Fibroblast of peridontal ligament (primary cell): ENCODE data around the gene PEX11B.

Source experiments
- DNase-seq: peaks from one replicate; pipeline ENCODE4 v3.0.0-alpha.2; 2010; ENCODE audit errors: extremely low read depth

The PEX11B gene

GRCh38 chr1:145918144-145918991 lies at the start of gene PEX11B:
TSS of gene PEX11B (minus strand) at chr1:145918717. CDS start at chr1:145918688, 29 bp downstream.
- DNase-seq = peak; percentile 85

DNA sequence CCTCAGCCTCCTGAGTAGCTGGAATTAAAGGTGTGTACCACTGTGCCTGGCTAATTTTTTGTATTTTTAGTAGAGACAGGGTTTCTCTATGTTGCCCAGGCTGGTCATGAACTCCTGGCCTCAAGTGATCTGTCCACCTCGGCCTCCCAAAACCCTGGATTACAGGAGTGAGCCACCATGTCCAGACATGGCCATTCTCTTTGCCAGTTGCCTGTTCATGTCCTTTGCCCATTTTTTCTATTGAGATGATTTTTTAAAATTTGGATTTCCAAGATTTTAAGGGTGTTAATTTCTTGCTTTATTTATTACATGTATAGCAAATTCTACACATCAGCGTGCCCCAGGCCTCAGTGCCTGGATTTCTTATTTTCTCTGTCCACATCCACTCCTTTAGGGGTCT lies 48.8 kb upstream of the PEX11B start:
- DNase-seq = no peak

GRCh38 chr1:145965119-145965744 lies 46.7 kb upstream of the PEX11B start:
- no peak for DNase-seq

DNA sequence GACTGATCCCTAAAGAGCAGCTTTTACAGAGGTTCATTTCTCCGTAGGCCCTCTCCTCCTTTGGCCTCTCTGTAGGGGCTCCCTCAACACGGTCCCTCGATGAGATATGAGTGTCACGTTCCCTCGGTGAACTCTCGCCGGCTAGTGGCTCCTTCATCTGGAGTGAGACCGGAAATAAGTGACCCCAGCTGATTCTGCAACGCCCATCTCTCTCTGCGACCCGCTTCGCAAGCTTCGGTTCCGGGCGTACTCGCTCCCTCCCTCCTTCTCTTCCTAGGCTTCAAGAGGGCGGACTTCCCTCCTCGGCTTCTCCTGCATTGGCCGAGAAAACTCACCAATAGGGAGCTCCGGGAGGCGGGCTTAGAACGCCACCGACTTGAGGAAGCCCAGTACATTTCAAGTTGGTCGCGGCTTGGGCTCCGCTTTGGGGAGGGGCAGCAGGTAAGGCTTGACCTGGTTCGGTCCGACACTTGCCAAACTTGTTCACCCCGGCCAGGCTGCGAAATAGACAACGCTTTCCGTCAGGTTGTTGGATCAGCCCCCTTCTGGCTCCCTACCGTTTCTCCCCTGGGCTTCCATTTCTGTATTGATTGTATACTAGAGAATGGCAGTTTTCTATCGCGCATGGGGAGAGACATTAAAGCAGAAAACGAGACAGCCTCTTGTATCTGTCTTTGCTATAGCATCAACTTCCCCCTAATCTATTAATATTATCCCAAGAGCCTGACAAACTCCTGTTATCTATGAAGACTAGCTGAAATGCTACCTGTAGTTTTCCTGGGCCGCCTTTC lies 46.0 kb upstream of the PEX11B start, which contains the start of the genes ANKRD34A and POLR3GL:
ANKRD34A (minus strand) TSS at position 248 of the 791 bp plus-strand sequence. CDS start 2,816 bp downstream, outside the sequence.
POLR3GL (plus strand) TSS at position 363 of the 791 bp plus-strand sequence. CDS start 10,176 bp downstream, outside the sequence.
- DNase-seq = peak; percentile 90

DNA sequence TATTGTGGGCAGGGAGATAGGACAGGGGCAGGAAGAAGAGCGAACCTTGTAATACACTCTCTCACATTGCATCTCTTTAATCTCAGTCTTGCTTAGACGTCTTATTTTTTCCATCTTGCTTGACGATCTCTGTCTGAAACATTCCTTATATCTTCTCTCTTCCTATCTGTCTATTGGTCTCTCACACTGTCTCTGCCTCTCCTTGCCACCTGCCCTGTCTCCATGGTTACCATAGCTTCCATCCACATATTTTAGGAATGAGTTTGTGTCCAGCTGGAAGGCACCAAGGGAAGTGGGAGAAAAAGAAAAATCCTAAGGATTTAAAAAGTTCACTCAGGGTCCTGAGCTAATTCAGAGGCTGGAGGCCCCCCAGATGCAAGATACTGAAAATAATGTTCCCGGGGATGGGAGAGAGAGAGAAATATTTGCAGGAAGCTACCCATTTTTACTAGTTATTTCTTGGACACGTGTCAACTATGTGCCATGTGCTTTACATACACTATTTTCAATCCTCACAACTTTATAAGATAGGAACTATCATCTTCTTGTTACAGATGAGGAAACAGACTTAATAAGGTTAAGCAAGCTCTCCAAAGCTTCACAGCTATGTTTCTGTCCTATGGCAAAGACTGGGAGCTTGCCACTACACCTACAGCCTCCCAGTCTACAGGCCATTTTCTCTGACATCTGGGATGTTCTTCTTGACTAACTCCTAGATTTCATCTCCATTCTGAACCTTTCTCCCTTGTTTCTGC lies 44.9 kb upstream of the PEX11B start:
- DNase-seq = peak; percentile 37

GRCh38 chr1:145962157-145963102 lies 43.9 kb upstream of the PEX11B start:
- DNase-seq = no peak

DNA sequence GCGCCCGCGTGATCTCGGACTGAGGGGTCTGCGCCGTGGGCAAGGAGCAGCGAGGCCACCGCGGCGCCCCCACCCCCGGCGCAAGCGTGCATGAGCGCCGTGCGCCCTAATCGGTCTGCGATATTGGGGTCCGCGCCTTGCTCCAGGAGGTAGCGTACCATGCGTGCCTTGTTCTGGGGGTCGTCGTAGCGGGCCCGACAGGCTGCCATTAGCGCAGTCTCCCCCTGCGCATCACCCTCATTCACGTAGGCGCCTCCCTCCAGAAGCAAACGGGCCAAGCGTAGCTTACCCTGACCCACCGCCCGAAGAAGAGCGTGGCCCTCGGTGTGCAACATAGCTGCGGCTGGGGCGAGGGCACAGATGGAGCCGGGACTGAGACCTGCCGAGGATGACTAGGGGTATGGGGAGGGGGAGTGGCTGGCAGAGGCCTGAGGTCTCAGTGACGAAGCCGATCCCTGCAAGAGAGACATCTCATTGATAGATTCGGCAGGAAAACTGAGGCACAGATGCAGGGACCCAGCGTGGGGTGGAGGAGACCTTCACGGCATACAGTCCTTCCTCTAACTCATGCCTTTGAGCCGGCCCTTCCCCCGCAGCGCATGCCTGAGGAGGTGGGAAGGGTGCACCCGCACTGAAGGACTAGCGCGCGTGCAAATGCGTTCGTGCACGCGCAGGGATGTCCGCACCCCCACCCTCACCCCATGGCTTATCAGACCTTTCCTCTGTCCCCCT lies 43.1 kb upstream of the PEX11B start:
- DNase-seq = no peak

- DNase-seq = no peak
Measured at GRCh38 chr1:145961109-145961424, 42.5 kb upstream of the PEX11B start.

DNA sequence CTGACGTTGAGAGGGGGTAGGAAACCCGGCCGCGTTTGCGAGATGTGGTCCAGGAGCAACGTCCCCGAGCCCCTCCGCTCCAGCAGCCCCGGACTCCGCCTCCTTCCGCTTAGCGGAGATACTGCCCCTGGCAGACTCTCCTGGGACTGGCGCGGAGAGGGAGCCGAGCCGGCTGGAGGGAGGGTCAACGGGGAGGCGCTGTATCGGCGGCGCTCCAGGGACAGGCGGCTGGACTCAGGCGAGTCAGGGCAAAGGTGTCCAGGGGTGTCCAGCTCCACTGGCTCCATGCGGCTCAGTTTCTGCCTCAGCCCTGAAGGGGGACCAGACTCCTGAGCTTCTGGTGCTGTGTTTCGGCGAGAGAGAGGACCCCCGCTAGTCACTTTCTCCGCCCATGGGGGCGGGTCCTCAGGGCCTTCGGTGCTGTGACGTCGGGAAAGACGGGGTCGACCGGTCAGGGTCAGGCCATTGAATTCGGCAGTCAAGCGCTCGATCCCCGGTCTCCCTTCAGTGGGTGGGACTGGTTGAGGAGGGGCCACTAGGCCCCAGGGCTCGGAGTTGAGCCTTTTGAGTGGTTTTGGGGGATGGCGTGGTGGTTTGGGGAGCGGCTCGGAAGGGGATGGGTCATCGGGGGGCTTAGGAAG lies 42.1 kb upstream of the PEX11B start:
- peak; percentile 24 for DNase-seq

DNA sequence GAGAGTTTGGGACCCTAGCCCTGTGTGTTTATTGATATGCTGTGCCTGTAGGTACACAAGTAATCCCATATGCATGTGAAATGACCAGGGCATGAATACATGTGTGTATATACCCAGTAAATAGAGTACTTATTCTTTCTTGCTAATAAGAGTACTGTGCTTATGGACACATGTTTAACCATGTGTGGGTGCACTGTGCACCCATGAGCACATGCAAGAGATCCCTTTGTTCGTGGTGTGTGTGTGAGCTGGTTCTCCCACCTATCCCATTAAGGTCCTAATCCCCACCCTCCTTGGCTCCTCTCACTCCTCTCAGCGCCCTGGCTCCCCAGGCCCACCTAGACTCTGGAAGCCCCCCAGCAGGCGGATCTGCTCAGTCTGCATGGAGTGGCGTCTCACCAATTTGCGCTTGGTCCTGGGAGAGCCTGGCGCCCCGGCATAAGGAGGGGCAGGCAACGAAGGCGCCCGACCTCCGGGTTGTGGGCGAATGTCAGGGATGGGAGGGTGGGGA lies 41.5 kb upstream of the PEX11B start:
- no peak for DNase-seq

DNA sequence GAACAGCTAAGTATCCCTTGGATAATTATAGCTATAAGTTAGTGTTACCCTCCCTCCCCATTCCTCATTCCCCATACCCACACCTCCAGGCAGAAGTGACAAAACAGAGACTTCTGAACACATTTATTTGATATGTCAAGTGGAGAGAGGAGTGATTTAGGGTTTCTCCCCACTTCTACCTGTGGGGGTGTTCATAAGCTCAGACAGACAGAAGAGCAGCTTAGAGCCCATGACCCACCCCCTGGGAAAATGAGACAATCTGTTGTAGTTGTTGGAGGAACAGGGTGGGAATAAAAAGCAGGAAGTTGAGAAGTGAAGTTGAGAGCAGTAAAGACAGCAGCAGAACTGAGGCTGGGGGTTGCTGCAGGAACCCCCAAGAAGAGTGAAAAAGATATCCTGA lies 40.8 kb upstream of the PEX11B start:
- DNase-seq = no peak

DNA sequence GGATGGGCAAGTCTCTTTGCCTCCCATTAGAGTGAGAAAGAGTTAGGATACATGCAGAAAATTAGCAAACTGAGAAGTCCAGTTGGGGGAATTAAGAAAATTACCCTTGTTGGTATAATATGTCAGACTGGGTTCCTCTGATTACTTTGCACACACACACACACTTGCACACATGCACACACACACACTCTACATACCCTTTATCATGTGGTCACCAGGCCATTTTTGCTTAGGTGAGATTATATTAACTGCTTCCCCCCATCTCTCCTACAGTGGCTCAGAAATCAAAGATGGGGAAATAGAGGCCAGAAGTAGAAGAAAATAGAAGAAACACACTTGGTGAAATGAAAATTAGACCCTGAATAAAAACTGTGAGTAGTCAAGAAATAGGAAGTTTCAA lies 40.2 kb upstream of the PEX11B start:
- no peak for DNase-seq

DNA sequence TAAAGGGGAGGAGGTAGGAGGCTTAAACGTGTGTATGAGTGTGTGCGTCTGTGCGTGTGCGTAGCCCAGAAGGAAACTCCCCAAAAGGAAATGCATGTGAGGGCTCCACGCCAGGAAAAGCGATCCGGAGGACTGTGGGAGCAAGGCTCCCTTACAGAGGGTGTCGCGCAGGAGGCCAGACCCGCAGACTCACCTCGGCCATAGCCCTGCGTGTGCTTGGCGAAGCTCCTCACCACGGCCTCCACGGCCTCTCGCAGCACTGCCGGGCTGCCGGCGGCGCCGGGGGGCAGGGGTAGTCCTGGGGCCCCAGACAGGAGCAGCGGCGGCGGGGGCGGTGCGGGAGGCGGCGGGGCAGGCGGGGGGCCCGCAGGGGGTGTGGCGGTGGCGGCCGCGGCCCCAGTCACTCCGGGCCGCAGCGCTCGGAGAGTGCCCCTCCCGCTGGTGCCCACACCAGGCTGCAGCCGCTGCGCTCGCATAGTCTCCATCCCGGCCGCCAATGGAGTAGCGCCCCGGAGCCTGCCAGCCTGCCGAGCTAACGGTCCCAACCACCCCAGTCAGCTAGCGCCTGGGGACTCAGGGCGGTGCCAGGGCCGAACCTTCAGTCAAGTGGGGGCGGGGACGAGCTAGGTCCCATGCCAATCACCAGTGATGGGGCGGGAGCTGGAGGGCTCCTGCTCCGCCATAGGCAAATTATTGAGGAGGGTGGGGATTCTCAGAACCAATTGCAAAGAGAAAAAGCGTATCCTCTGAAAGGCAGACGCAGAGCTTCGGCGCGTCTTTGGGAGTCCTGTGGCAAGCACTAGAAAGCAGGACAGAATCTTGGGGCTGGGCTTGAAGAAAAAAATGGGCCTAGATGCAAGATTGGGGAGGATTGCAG lies 39.2 kb upstream of the PEX11B start, which contains the start of gene LIX1L:
LIX1L (minus strand) TSS at position 575 of the 877 bp plus-strand sequence; CDS start at position 485, 90 bp downstream.
- DNase-seq = peak; percentile 95

DNA sequence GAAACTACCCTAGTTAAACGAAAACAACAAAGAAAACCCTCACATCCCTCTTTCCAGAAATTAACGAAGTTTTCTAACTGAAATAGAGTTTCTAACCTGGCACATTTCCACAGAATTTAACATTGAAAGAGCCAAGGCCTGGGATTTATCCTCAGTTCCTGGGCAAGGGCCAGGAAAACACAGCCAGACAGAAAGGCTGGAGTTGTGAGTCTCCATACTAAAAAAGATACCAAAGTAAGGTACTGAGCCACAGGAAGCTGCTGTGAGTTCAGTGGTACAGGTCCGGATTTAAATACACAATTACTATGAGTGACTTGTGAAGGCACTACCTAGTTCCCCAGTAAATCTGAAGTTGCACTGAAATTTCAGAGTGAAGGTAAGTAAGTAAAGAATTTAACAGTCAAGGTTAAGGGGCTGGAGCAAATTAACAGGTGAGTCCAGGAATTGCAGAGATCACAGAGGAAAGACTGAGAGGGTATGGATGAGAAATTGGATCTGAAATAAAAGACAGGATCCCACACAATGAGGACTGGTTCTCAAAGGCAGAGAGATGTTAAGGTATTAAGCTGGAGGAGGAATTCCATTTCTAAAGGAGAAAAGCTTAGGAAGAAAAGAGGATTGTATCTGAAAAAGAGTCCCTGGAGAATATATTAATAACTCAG lies 38.4 kb upstream of the PEX11B start:
- peak; percentile 78 for DNase-seq

DNA sequence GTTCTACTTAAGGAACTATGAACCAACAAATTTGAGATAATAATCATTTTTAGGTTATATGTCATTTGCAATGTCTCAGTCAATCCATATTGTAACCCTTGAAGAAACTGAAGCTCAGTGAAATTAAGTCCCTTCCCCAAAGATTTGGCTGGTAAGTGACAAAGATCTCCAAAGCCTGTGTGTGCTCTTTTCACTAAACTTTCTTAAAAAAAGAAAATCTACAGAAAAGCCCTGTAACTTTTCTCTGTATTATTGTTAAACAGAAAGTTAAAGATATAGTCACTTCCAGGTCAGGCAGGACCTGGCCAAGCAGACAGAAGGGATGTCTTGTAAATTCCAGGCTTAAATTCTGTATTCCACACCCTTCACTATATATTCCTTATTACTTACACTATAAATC lies 37.8 kb upstream of the PEX11B start:
- DNase-seq = no peak

DNA sequence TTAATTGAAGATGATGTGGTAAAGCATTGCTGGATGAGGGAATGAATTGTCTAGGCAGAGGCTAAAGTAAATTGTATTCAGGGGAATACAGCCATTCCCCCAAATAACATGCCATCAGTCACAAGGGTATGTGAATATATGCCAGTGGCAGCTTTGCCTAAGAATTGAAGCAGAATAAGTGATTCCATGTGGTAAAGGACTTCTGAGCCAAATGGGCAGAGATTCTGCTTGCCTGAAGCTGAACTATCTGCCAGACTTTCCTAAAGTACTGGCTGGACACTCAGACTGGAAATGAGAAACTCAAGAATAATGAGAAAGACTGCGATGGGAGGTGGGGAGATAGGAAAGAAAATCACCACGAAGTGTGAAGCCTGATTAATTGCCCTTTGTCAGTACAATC lies 36.9 kb upstream of the PEX11B start:
- peak; percentile 86 for DNase-seq

DNA sequence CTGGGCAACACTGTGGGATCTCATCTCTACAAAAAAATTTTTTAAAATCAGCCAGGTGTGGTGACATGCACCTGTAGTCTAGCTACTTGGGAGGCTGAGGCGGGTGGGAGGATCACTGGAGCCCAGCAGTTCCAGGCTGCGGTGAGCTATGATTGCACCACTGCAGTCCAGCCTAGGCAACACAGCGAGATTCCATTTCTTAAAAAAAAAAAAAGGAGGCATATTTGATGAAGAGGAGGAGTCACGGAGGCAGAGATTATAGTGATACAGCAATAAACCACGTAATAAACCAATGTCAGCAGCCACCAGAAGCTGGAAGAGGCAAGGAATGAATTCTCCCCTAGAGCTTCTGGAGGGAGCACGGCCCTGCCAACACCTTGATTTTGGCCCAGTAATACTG lies 35.3 kb upstream of the PEX11B start:
- no peak for DNase-seq
